ENCODE data around the gene CSAD.

Gene CSAD

GRCh38 chr12:53171725-53172329 lies 8.9 kb downstream of the CSAD start:
- ATAC-seq: peak; percentile 29
- TF ChIP-seq TOX (CRISPR knock-in tag; IDR thresholded peaks at IDR 0.05; ENCODE audit: borderline replicate concordance): no peak
- TF ChIP-seq GLIS3 (CRISPR knock-in tag; IDR thresholded peaks at IDR 0.05): no peak
- no peak for TF ChIP-seq POU6F1 (CRISPR knock-in tag; IDR thresholded peaks at IDR 0.05; ENCODE audit: borderline replicate concordance, low read depth)
- TF ChIP-seq PPARA (CRISPR knock-in tag; IDR thresholded peaks at IDR 0.05; ENCODE audit: borderline replicate concordance): no peak
- TF ChIP-seq RARB (CRISPR knock-in tag; IDR thresholded peaks at IDR 0.05): no peak
- TF ChIP-seq ESRRG (CRISPR knock-in tag; IDR thresholded peaks at IDR 0.05): no peak
- no peak for TF ChIP-seq CREB5 (CRISPR knock-in tag; IDR thresholded peaks at IDR 0.05; ENCODE audit: low read depth)
- no peak for TF ChIP-seq SNAI2 (CRISPR knock-in tag; IDR thresholded peaks at IDR 0.05)
- no peak for TF ChIP-seq ISL1 (CRISPR knock-in tag; IDR thresholded peaks at IDR 0.05)
- TF ChIP-seq ARNTL (CRISPR knock-in tag; IDR thresholded peaks at IDR 0.05; ENCODE audit: borderline replicate concordance, low read depth): no peak
- TF ChIP-seq ZNF565 (CRISPR knock-in tag; conservative IDR thresholded peaks at IDR 0.05; ENCODE audit: low read depth): no peak
- TF ChIP-seq CSDC2 (CRISPR knock-in tag; IDR thresholded peaks at IDR 0.05): no peak
- no peak for TF ChIP-seq ZFP3 (CRISPR knock-in tag; IDR thresholded peaks at IDR 0.05)
- no peak for TF ChIP-seq ZNF70 (CRISPR knock-in tag; IDR thresholded peaks at IDR 0.05)
- TF ChIP-seq PATZ1 (CRISPR knock-in tag; IDR thresholded peaks at IDR 0.05; ENCODE audit: borderline replicate concordance): no peak
- no peak for TF ChIP-seq ZNF8 (CRISPR knock-in tag; IDR thresholded peaks at IDR 0.05)
- no peak for TF ChIP-seq CSRNP3 (CRISPR knock-in tag; IDR thresholded peaks at IDR 0.05)

- ATAC-seq: peak; percentile 11; the same call in 2 of the 3 replicates
- no peak for TF ChIP-seq POU6F1 (CRISPR knock-in tag; IDR thresholded peaks at IDR 0.05; ENCODE audit: borderline replicate concordance, low read depth)
- no peak for TF ChIP-seq TCF4 (CRISPR knock-in tag; IDR thresholded peaks at IDR 0.05; ENCODE audit: borderline replicate concordance)
- TF ChIP-seq TOX (CRISPR knock-in tag; IDR thresholded peaks at IDR 0.05; ENCODE audit: borderline replicate concordance): no peak
- TF ChIP-seq PPARA (CRISPR knock-in tag; IDR thresholded peaks at IDR 0.05; ENCODE audit: borderline replicate concordance): no peak
- no peak for TF ChIP-seq ISL1 (CRISPR knock-in tag; IDR thresholded peaks at IDR 0.05)
- TF ChIP-seq BACH2 (CRISPR knock-in tag; IDR thresholded peaks at IDR 0.05; ENCODE audit: borderline replicate concordance): no peak
- TF ChIP-seq ZFP30 (CRISPR knock-in tag; IDR thresholded peaks at IDR 0.05): no peak
- no peak for TF ChIP-seq ZC3H10 (CRISPR knock-in tag; IDR thresholded peaks at IDR 0.05)
- TF ChIP-seq CSRNP3 (CRISPR knock-in tag; IDR thresholded peaks at IDR 0.05): no peak
- TF ChIP-seq CSDC2 (CRISPR knock-in tag; IDR thresholded peaks at IDR 0.05): no peak
- no peak for TF ChIP-seq ZNF8 (CRISPR knock-in tag; IDR thresholded peaks at IDR 0.05)
Measured at GRCh38 chr12:53170876-53171724, 9.6 kb downstream of the CSAD start.

All from SK-N-SH treated with all-trans-retinoic acid at 6 μM for 48 hours (cell line).